Epithelial cell of proximal tubule (primary cell): ENCODE data around the gene EPHA6. TPM values are rescaled to one million over a fixed set of nuclear protein-coding genes. Genes with fewer than 3 reads are reported as not detected.

ENCODE experiments used
- DNase-seq: peaks from one replicate; pipeline ENCODE4 v3.0.0-alpha.2; 2011; ENCODE audit warnings: low read depth
- H3K4me3 ChIP-seq: 2 replicates; pipeline ENCODE4 v1.5.1; 2011; ENCODE audit warnings: low read depth, mild to moderate bottlenecking, low read length
- CTCF ChIP-seq: conservative IDR thresholded peaks from 2 replicates; pipeline ENCODE4 v1.5.1; 2012; ENCODE audit warnings: low read depth, mild to moderate bottlenecking, low read length
- total RNA-seq: library from RNA; depleted of rRNA; stranded (reverse); fragments of >200 nt; gene quantifications from 2 replicates; pipeline ENCODE4 v1.2.3, GENCODE V29; 2015

EPHA6 gene
- total RNA-seq, 1 donor from 2014 or later: 0.46 TPM

- no peak for DNase-seq
- TF ChIP-seq CTCF: peak; percentile 62
- peak overlapping the region; percentile 59 for H3K4me3 ChIP-seq
These were observed 1.1 kb upstream of the EPHA6 start for GRCh38 chr3:96813134-96813819.

- DNase-seq: no peak
- peak overlapping the region; percentile 59 for H3K4me3 ChIP-seq
- TF ChIP-seq CTCF: no peak
These were observed 515 bp downstream of the EPHA6 start for GRCh38 chr3:96814651-96815567.

GRCh38 chr3:96831175-96831574 lies 16.8 kb downstream of the EPHA6 start:
- DNase-seq: no peak
- no peak for TF ChIP-seq CTCF
- H3K4me3 ChIP-seq: no peak overlapping the region

- no peak overlapping the region for H3K4me3 ChIP-seq
- no peak for DNase-seq
- TF ChIP-seq CTCF: no peak
These were observed 18.9 kb downstream of the EPHA6 start for GRCh38 chr3:96833301-96833700.

- no peak for TF ChIP-seq CTCF
- DNase-seq: no peak
- no peak overlapping the region for H3K4me3 ChIP-seq
These were observed 21.9 kb downstream of the EPHA6 start for GRCh38 chr3:96836153-96836915.

- TF ChIP-seq CTCF: no peak
- H3K4me3 ChIP-seq: no peak overlapping the region
- no peak for DNase-seq
These were observed 29.3 kb downstream of the EPHA6 start for GRCh38 chr3:96843505-96844203.
